HepG2 (cell line): ENCODE data around the gene VPS18. TPM values are rescaled to one million over a fixed set of nuclear protein-coding genes. Genes with fewer than 3 reads are reported as not detected.

Source experiments
- ATAC-seq: fragments of 200-7000 bp; cut with Tn5 transposase; 3 replicates; pipeline ENCODE4 v1.9.1; 2020; ENCODE audit warnings: mild to moderate bottlenecking, moderate library complexity
- BruUV-seq: library from RNA; stranded (reverse); fragments of 400-500 nt; replicated peaks from 2 replicates; lab custom pipeline; 2021; lab: Mats Ljungman, UMichigan
- CTCF ChIA-PET: fragments of 300-600 bp; formaldehyde crosslinking; extraction: SDS; loops from one replicate; lab custom pipeline; 2021; ENCODE audit warnings: low total read pairs, inconsistent platforms, low intra/inter-chr PET ratio; lab: Yijun Ruan, JAX
- POLR2A ChIA-PET: fragments of 350-600 bp; sonication (Branson Sonifier 250); formaldehyde crosslinking; loops from one replicate; lab custom pipeline; 2020; ENCODE audit warnings: antibody characterized with exemption, inconsistent platforms; lab: Yijun Ruan, JAX
- DNase-seq: peaks from one replicate; pipeline ENCODE4 v3.0.0-alpha.2; 2015; ENCODE audit warnings: low spot score
- FAIRE-seq: peaks from 3 replicates; lab custom pipeline; 2011; peaks lifted over from hg19 to GRCh38; lab: Jason Lieb, UNC
- H2AFZ ChIP-seq: one replicate; pipeline ENCODE4 v1.6.1; 2011; ENCODE audit warnings: low read length, inconsistent platforms
- H3K27ac ChIP-seq: fragments of 300-600 bp; 3 replicates; pipeline ENCODE4 v1.8.0; 2011; ENCODE audit warnings: mixed run types, mild to moderate bottlenecking, mixed read lengths, low read length, inconsistent platforms; ENCODE audit not compliant: insufficient read depth; ENCODE audit errors: extremely low read length
- H3K27me3 ChIP-seq, 2 experiments: fragments of 200-600 bp in 1 of 2; 2 replicates in 1 of 2; 3 replicates in 1 of 2; pipeline versions ENCODE4 v1.6.0 to v1.8.0; 2011; ENCODE audit warnings: low read length in 2 of 2, mild to moderate bottlenecking in 2 of 2, moderate library complexity in 2 of 2, inconsistent platforms in 1 of 2; ENCODE audit not compliant: insufficient read depth in 2 of 2, control insufficient read depth in 1 of 2
- H3K36me3 ChIP-seq, 2 experiments: fragments of 200-600 bp in 1 of 2; replicated peaks in 1 of 2; 2 replicates in 1 of 2; 3 replicates in 1 of 2; pipeline versions ENCODE4 v1.5.1 to v1.8.0; 2011; ENCODE audit warnings: low read length in 2 of 2, inconsistent platforms in 1 of 2; ENCODE audit not compliant: insufficient read depth in 2 of 2, control insufficient read depth in 1 of 2
- H3K4me1 ChIP-seq: 2 replicates; pipeline ENCODE4 v1.5.1; 2012; ENCODE audit warnings: low read length, inconsistent platforms; ENCODE audit not compliant: insufficient read depth
- H3K4me2 ChIP-seq: 2 replicates; pipeline ENCODE4 v1.6.0; 2011; ENCODE audit warnings: low read depth, low read length, inconsistent platforms
- H3K4me3 ChIP-seq, 3 experiments: fragments of 200-600 bp in 1 of 3; sonication (generic), shearing (Covaris generic) in 1 of 3; replicated peaks in 1 of 3; 2 replicates each; pipeline ENCODE4 v1.5.1; 2011 to 2016; ENCODE audit warnings: low read length in 3 of 3, inconsistent platforms in 2 of 3, low read depth in 2 of 3, mild to moderate bottlenecking in 2 of 3, control low read depth in 1 of 3, mixed read lengths in 1 of 3; ENCODE audit not compliant: insufficient read depth in 1 of 3
- H3K79me2 ChIP-seq: one replicate; pipeline ENCODE4 v1.6.1; 2011; ENCODE audit warnings: low read length, inconsistent platforms; ENCODE audit not compliant: insufficient read depth
- H3K9ac ChIP-seq: 2 replicates; pipeline ENCODE4 v1.6.0; 2011; ENCODE audit warnings: mild to moderate bottlenecking, low read depth, low read length, inconsistent platforms; ENCODE audit not compliant: insufficient read depth
- H3K9me3 ChIP-seq: 2 replicates; pipeline ENCODE4 v1.5.1; 2012; ENCODE audit warnings: mild to moderate bottlenecking, low read length
- H4K20me1 ChIP-seq: 2 replicates; pipeline ENCODE4 v1.6.0; 2011; ENCODE audit warnings: inconsistent platforms, mild to moderate bottlenecking, low read length, moderate library complexity; ENCODE audit not compliant: insufficient read depth
- MATR3 ChIP-seq: sonication (generic); formaldehyde crosslinking; IDR thresholded peaks from 2 replicates; pipeline ENCODE4 v1.4.0; 2020; ENCODE audit warnings: missing genetic modification reagents
- NRL ChIP-seq: sonication (generic); formaldehyde crosslinking; IDR thresholded peaks from 2 replicates; pipeline ENCODE4 v1.5.0; 2020; ENCODE audit warnings: missing genetic modification reagents, mild to moderate bottlenecking, moderate library complexity, borderline replicate concordance
- PCBP1 ChIP-seq: fragments of 200-400 bp; formaldehyde crosslinking; IDR thresholded peaks from 2 replicates; pipeline ENCODE4 v1.6.1; 2017; ENCODE audit warnings: mild to moderate bottlenecking, low read depth, low read length, borderline replicate concordance
- REXO4 ChIP-seq: sonication (generic); formaldehyde crosslinking; IDR thresholded peaks from 2 replicates; pipeline ENCODE4 v1.8.0; 2022; ENCODE audit warnings: missing genetic modification reagents, mild to moderate bottlenecking, borderline replicate concordance
- SAP130 ChIP-seq: IDR thresholded peaks from 2 replicates; pipeline ENCODE4 v1.6.1; 2016; ENCODE audit warnings: low read depth
- SOX13 ChIP-seq, 3 experiments: fragments of 450-650 bp in 1 of 3; sonication (generic) in 1 of 3; formaldehyde crosslinking in 1 of 3; IDR thresholded peaks in 2 of 3; conservative IDR thresholded peaks in 1 of 3; 2 replicates each; pipeline versions ENCODE4 v1.5.0 to v1.6.1; 2016 to 2020; ENCODE audit warnings: antibody characterized with exemption in 1 of 3, mild to moderate bottlenecking in 1 of 3, missing compliant biosample characterization in 1 of 3, missing genetic modification reagents in 1 of 3, moderate library complexity in 1 of 3
- ZFP1 ChIP-seq: IDR thresholded peaks from 2 replicates; pipeline ENCODE4 v1.6.1; 2016
- ZNF607 ChIP-seq: sonication (generic); formaldehyde crosslinking; IDR thresholded peaks from 2 replicates; pipeline ENCODE4 v1.5.1; 2020; ENCODE audit warnings: missing genetic modification reagents, mild to moderate bottlenecking, borderline replicate concordance
- WGBS: methylation state at CpG from one replicate; pipeline ENCODE4 v1.1.6; 2017; ENCODE audit warnings: low lambda C conversion rate; 5-methylcytosine and 5-hydroxymethylcytosine counted together
- in situ Hi-C: cut with HindIII; loops from 2 replicates; pipeline ENCODE4 v1.10.0; 2017; ENCODE audit warnings: low pct_unique_long_range_greater_than_20kb; ENCODE audit not compliant: extremely low pct_ligation_motif_present
- intact Hi-C: fragments of 100-400 bp; cut with micrococcal nuclease; formaldehyde crosslinking; loops from one replicate; pipeline ENCODE4 v1.10.0; 2022; ENCODE audit not compliant: unreplicated experiment
- polyA plus RNA-seq, 8 experiments: library from polyadenylated mRNA; depleted of rRNA in 3 of 8; stranded (reverse) in 7 of 8; unstranded in 1 of 8; fragments of >200 nt; fragmentation: Illumina TruSeq in 4 of 8; extraction: Trizol in 4 of 8; gene quantifications; 2 replicates each; pipeline versions ENCODE4 v1.2.1 to v1.2.3, GENCODE V29; 2011 to 2016; ENCODE audit warnings: low read depth in 4 of 8, missing spikeins in 1 of 8, mixed read lengths in 1 of 8; ENCODE audit not compliant: insufficient read depth in 1 of 8
- total RNA-seq, 5 experiments: library from RNA; depleted of rRNA; stranded (reverse); fragments of >200 nt; fragmentation: Illumina TruSeq; extraction: Trizol; gene quantifications; 2 replicates each; pipeline ENCODE4 v1.2.3, GENCODE V29; 2016; ENCODE audit warnings: low read depth in 1 of 5
- TF ChIP-seq, protein P1 (sequence below): IDR thresholded peaks from 2 replicates; pipeline ENCODE4 v1.6.1; 2016; ENCODE audit warnings: mild to moderate bottlenecking, missing biosample characterization, missing genetic modification reagents
- TF ChIP-seq, protein P2 (sequence below): sonication (generic); formaldehyde crosslinking; IDR thresholded peaks from 2 replicates; pipeline ENCODE4 v1.5.1; 2020; ENCODE audit warnings: missing genetic modification reagents, mild to moderate bottlenecking, borderline replicate concordance

Gene VPS18
- total and polyA plus RNA-seq, 2 of the 13 experiments (the other 11 are each of a cell fraction or from before 2014, with no cell fraction given) = 5.8 to 17.0 TPM

DNA sequence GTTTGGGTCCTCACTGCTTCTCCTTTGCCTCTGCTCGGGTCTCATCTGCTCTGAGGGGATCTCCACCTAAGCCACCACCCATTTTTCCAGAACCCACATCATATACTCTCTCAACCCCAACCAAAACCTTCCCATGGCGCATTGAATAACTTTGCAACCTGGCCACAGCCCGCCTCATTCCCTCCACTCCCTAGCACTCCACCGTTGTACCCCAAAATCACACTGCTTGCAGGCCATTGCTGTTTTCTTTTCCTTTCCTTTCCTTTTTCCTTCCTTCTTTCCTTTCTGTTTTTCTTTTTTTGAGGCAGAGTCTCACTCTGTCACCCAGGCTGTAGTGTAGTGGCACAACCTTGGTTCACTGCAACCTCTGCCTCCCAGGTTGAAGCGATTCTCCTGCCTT lies 3.1 kb upstream of the VPS18 start (continued):
- TF ChIP-seq ZNF607 (CRISPR knock-in tag) = no peak
- TF ChIP-seq, protein P1, sequence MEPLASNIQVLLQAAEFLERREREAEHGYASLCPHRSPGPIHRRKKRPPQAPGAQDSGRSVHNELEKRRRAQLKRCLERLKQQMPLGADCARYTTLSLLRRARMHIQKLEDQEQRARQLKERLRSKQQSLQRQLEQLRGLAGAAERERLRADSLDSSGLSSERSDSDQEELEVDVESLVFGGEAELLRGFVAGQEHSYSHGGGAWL (CRISPR knock-in tag) = no peak
- TF ChIP-seq ZFP1 = no peak
- TF ChIP-seq, protein P2, sequence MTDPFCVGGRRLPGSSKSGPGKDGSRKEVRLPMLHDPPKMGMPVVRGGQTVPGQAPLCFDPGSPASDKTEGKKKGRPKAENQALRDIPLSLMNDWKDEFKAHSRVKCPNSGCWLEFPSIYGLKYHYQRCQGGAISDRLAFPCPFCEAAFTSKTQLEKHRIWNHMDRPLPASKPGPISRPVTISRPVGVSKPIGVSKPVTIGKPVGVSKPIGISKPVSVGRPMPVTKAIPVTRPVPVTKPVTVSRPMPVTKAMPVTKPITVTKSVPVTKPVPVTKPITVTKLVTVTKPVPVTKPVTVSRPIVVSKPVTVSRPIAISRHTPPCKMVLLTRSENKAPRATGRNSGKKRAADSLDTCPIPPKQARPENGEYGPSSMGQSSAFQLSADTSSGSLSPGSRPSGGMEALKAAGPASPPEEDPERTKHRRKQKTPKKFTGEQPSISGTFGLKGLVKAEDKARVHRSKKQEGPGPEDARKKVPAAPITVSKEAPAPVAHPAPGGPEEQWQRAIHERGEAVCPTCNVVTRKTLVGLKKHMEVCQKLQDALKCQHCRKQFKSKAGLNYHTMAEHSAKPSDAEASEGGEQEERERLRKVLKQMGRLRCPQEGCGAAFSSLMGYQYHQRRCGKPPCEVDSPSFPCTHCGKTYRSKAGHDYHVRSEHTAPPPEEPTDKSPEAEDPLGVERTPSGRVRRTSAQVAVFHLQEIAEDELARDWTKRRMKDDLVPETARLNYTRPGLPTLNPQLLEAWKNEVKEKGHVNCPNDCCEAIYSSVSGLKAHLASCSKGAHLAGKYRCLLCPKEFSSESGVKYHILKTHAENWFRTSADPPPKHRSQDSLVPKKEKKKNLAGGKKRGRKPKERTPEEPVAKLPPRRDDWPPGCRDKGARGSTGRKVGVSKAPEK = no peak

DNA sequence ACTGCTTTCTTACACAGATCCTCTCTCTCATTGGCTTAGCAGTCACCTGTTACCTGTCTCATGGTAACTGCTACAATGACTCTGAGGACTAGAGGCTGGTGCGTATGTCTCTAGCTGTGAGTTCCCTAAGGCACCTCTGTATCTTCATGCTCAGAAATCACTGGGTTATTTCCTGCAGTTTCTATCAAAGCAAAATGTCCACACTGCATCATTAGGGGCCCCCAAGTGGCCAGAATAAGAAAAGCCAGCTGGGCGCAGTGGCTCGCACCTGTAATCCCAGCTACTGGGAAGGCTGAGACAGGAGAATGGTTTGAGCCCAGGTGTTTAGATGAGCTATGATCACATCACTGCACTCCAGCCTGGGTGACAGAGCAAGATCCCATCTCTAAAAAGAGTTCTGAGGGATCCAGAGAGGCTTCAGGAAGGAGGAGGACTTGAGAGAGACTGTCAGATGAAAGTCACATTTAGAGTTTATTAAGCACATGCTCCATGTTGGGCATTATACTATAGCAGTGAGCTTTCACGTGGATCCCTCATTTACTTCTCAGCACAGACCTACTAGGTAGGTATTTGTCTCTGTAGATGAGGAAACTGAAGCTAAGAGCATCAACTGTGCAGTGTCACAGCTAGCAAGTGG lies 2.3 kb upstream of the VPS18 start:
- H3K27me3 ChIP-seq = no peaks in the 10 kb centered on the region; a peak in 1 of 5 replicates
- no peaks in the 10 kb centered on the region for H4K20me1 ChIP-seq
- H3K9ac ChIP-seq = no peak overlapping the region
- peaks cover 17% of the 10 kb centered on the region for H3K79me2 ChIP-seq
- peak; percentile 37 for ATAC-seq
- POLR2A ChIA-PET = interaction anchor here (0.5 to 1.5 kb wide), 3 partner anchors 33 to 181 kb away, joined by 3 to 6 read pairs (median 4); no protein-coding TSS in a partner anchor
- H3K27ac ChIP-seq = no peak overlapping the region
- FAIRE-seq = peak; percentile 55
- H3K36me3 ChIP-seq = peaks cover 4 to 6% of the 10 kb centered on the region in 2 experiments; a peak in 4 of 5 replicates
- no peak overlapping the region for H3K4me3 ChIP-seq
- DNase-seq = peak; percentile 40
- BruUV-seq = no TSS peak
- H3K4me2 ChIP-seq = peak overlapping the region; percentile 96
- intact Hi-C loops (loop anchor here (1.0 to 5.0 kb wide), 3 partner anchors 33 to 190 kb away; no protein-coding TSS in a partner anchor), in situ Hi-C loops (loop anchor here (5.0 to 10.0 kb wide), 3 partner anchors 35 to 307 kb away; partner anchors contain the start of gene RAD51)
- H3K4me1 ChIP-seq = peaks cover 36% of the 10 kb centered on the region
- H3K9me3 ChIP-seq = no peaks in the 10 kb centered on the region
- H2AFZ ChIP-seq = no peak overlapping the region
- WGBS = 1% methylated on average over 4 of the region's 4 CpGs
- CTCF ChIA-PET = interaction anchor here (0.6 to 5.3 kb wide), 2 partner anchors 33 to 44 kb away, joined by 3 to 80 read pairs; no protein-coding TSS in a partner anchor
- peak; percentile 42; the same call in 1 of the 2 replicates for TF ChIP-seq SAP130 (CRISPR knock-in tag)
- TF ChIP-seq PCBP1 = no peak
- TF ChIP-seq SOX13 (IDR thresholded peaks at IDR 0.05) = no peak
- TF ChIP-seq SOX13 (CRISPR knock-in tag; conservative IDR thresholded peaks at IDR 0.05 in 1 of 2, IDR thresholded peaks at IDR 0.05 in 1 of 2) = no peak
- TF ChIP-seq REXO4 (CRISPR knock-in tag) = no peak
- TF ChIP-seq MATR3 (CRISPR knock-in tag) = no peak
- no peak for TF ChIP-seq NRL (CRISPR knock-in tag)
